PC-9 (cell line): Measurements from ENCODE around the gene ARIH2. TPM values are rescaled to one million over a fixed set of nuclear protein-coding genes. Genes with fewer than 3 reads are reported as not detected.

ENCODE experiments used
- BruUV-seq: library from RNA; stranded (reverse); fragments of 400-500 nt; replicated peaks from 2 replicates; lab custom pipeline; 2021; lab: Mats Ljungman, UMichigan
- CTCF ChIA-PET: fragments of 300-600 bp; sonication (Branson Sonifier 250); formaldehyde crosslinking; loops from one replicate; lab custom pipeline; 2022; ENCODE audit warnings: antibody characterized with exemption; lab: Charles Lee
- POLR2A ChIA-PET: fragments of 300-600 bp; sonication (Branson Sonifier 250); formaldehyde crosslinking; loops from one replicate; lab custom pipeline; 2022; ENCODE audit warnings: antibody characterized with exemption; ENCODE audit not compliant: unreplicated experiment; lab: Charles Lee
- DNase-seq, 2 experiments: peaks; one replicate each; pipeline versions ENCODE4 v3.0.0 to v3.0.0-alpha.2; 2015 to 2022; ENCODE audit warnings: mixed read lengths in 1 of 2
- H2AFZ ChIP-seq: fragments of 200-600 bp; sonication (generic); 2 replicates; pipeline ENCODE4 v1.8.1; 2017; ENCODE audit warnings: antibody characterized with exemption
- H3F3A ChIP-seq: fragments of 200-600 bp; sonication (generic); 2 replicates; pipeline ENCODE4 v1.8.1; 2017; ENCODE audit warnings: antibody characterized with exemption, mild to moderate bottlenecking, low read depth; ENCODE audit not compliant: insufficient read depth
- H3K27ac ChIP-seq: fragments of 200-600 bp; sonication (generic); 2 replicates; pipeline ENCODE4 v1.6.1; 2016; ENCODE audit warnings: mixed run types
- H3K27me3 ChIP-seq: fragments of 200-600 bp; sonication (generic); 2 replicates; pipeline ENCODE4 v1.6.1; 2016; ENCODE audit warnings: low read depth, mixed run types; ENCODE audit not compliant: insufficient read depth
- H3K36me3 ChIP-seq: fragments of 200-600 bp; sonication (generic); 2 replicates; pipeline ENCODE4 v1.6.1; 2016; ENCODE audit warnings: low read depth, mixed run types
- H3K4me1 ChIP-seq: fragments of 200-600 bp; sonication (generic); replicated peaks from 2 replicates; pipeline ENCODE4 v1.6.1; 2016; ENCODE audit warnings: mixed run types; ENCODE audit not compliant: insufficient read depth
- H3K4me2 ChIP-seq: fragments of 200-600 bp; sonication (generic); 2 replicates; pipeline ENCODE4 v1.6.1; 2017; ENCODE audit warnings: mixed run types
- H3K4me3 ChIP-seq: fragments of 200-600 bp; sonication (generic); 2 replicates; pipeline ENCODE4 v1.6.1; 2016; ENCODE audit warnings: mixed run types
- H3K79me2 ChIP-seq: fragments of 200-600 bp; sonication (generic); 2 replicates; pipeline ENCODE4 v1.6.1; 2017; ENCODE audit warnings: low read depth, mixed run types
- H3K9me2 ChIP-seq: fragments of 200-600 bp; sonication (generic); 2 replicates; pipeline ENCODE4 v1.8.1; 2017; ENCODE audit warnings: mild to moderate bottlenecking; ENCODE audit not compliant: insufficient read depth
- H3K9me3 ChIP-seq: fragments of 200-600 bp; sonication (generic); 2 replicates; pipeline ENCODE4 v1.8.1; 2016; ENCODE audit warnings: low read depth; ENCODE audit not compliant: insufficient read depth
- H4K20me1 ChIP-seq: fragments of 200-600 bp; sonication (generic); 2 replicates; pipeline ENCODE4 v1.8.1; 2017; ENCODE audit not compliant: insufficient read depth
- EZH2 ChIP-seq: fragments of 200-600 bp; sonication (generic); IDR thresholded peaks from 2 replicates; pipeline ENCODE4 v1.8.0; 2017; ENCODE audit warnings: antibody characterized with exemption, low read depth
- intact Hi-C: fragments of 100-400 bp; cut with micrococcal nuclease; formaldehyde crosslinking; loops from one replicate; pipeline ENCODE4 v1.10.0; 2022; ENCODE audit not compliant: unreplicated experiment
- total RNA-seq: library from RNA; stranded (reverse); gene quantifications from 2 replicates; pipeline ENCODE4 v1.2.3, GENCODE V29; 2021
- TF ChIP-seq, protein P1 (sequence below): fragments of 200-600 bp; sonication (generic); conservative IDR thresholded peaks from 2 replicates; pipeline ENCODE4 v1.6.1; 2017; ENCODE audit warnings: mixed run types, antibody characterized with exemption, mild to moderate bottlenecking, moderate library complexity

The ARIH2 gene
- total RNA-seq, 1 experiment from 2014 or later: 86.1 TPM

DNA sequence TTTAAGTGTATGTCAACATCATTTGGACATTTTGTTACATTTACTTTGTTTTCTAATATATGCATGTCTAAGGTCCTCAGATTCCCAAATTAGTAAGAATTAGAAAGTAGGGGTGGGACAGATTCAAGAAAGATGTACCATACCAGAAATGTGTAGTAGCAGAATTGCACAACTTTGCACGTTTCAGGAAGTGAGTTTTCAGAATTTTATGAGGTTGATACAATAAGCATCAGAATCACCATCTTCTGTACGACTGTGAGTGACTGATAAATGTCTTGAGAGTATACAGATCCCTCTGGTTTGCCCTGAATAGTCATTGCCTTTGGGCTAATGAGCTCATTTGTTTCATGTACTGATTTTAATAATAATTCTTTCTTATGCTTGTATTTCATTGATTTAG lies 9.3 kb downstream of the ARIH2 start:
- Histone ChIP-seq H3K27me3 (no peaks in the 10 kb centered on the region), H3K4me2 (no peak overlapping the region), H4K20me1 (peaks cover 60% of the 10 kb centered on the region), H2AFZ (no peak overlapping the region), H3K9me2 (no peaks in the 10 kb centered on the region), H3K27ac (no peak overlapping the region), H3F3A (peaks cover 7% of the 10 kb centered on the region; the same call in 1 of the 2 replicates), H3K36me3 (peaks cover 20% of the 10 kb centered on the region; the same call in 1 of the 2 replicates), H3K4me1 (0 out of 2 replicates have a peak, but pooled peaks cover 13% of the 10 kb centered on the region), H3K4me3 (no peak overlapping the region), H3K9me3 (no peaks in the 10 kb centered on the region), H3K79me2 (peaks cover 86% of the 10 kb centered on the region)
- no peak for TF ChIP-seq EZH2
- TF ChIP-seq, protein P1, sequence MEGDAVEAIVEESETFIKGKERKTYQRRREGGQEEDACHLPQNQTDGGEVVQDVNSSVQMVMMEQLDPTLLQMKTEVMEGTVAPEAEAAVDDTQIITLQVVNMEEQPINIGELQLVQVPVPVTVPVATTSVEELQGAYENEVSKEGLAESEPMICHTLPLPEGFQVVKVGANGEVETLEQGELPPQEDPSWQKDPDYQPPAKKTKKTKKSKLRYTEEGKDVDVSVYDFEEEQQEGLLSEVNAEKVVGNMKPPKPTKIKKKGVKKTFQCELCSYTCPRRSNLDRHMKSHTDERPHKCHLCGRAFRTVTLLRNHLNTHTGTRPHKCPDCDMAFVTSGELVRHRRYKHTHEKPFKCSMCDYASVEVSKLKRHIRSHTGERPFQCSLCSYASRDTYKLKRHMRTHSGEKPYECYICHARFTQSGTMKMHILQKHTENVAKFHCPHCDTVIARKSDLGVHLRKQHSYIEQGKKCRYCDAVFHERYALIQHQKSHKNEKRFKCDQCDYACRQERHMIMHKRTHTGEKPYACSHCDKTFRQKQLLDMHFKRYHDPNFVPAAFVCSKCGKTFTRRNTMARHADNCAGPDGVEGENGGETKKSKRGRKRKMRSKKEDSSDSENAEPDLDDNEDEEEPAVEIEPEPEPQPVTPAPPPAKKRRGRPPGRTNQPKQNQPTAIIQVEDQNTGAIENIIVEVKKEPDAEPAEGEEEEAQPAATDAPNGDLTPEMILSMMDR: no peak
- CTCF ChIA-PET: no interaction called here
- no TSS peak for BruUV-seq
- no peak for DNase-seq
- POLR2A ChIA-PET: interaction anchor here (0.7 kb wide), 2 partner anchors 88 to 1126 kb away, joined by 3 to 15 read pairs; no protein-coding TSS in a partner anchor
- intact Hi-C loops: no loop called here

DNA sequence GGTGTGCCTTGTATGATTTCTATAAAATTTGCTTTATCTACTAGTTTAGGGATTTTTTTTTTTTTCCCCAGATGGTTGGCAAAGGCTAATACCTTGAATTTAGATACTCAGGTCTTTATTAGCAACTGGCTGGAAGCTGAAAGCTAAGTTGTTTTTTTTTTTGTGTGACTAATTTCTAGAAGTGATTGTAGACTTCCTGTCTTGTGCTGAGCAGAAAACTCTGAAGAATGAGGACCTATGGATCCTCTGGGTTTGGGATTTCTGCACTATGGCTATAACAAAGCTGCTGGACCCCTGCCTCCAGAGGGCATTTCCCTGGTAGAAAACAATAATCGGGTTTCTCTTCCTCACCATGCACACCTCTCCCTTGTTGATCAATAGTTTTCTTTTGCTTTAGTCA lies 10.0 kb downstream of the ARIH2 start:
- Histone ChIP-seq H3K27ac (no peak overlapping the region), H3K4me2 (no peak overlapping the region), H3K4me3 (no peak overlapping the region), H3K27me3 (no peaks in the 10 kb centered on the region), H3K36me3 (peaks cover 22% of the 10 kb centered on the region; the same call in 1 of the 2 replicates), H2AFZ (no peak overlapping the region), H3K4me1 (0 out of 2 replicates have a peak, but pooled peaks cover 13% of the 10 kb centered on the region), H4K20me1 (peaks cover 58% of the 10 kb centered on the region), H3K9me2 (no peaks in the 10 kb centered on the region), H3K9me3 (no peaks in the 10 kb centered on the region), H3K79me2 (peaks cover 80% of the 10 kb centered on the region), H3F3A (peaks cover 7% of the 10 kb centered on the region; the same call in 1 of the 2 replicates)
- DNase-seq: no peak
- no TSS peak for BruUV-seq
- POLR2A ChIA-PET: interaction anchor here (0.5 to 0.7 kb wide), 2 partner anchors 9 to 87 kb away, joined by 4 to 15 read pairs; no protein-coding TSS in a partner anchor
- CTCF ChIA-PET: interaction anchor here (0.7 kb wide), 2 partner anchors 23 to 65 kb away, joined by 3 to 5 read pairs; no protein-coding TSS in a partner anchor
- intact Hi-C loops: no loop called here
- no peak for TF ChIP-seq EZH2
- TF ChIP-seq, protein P1: no peak

DNA sequence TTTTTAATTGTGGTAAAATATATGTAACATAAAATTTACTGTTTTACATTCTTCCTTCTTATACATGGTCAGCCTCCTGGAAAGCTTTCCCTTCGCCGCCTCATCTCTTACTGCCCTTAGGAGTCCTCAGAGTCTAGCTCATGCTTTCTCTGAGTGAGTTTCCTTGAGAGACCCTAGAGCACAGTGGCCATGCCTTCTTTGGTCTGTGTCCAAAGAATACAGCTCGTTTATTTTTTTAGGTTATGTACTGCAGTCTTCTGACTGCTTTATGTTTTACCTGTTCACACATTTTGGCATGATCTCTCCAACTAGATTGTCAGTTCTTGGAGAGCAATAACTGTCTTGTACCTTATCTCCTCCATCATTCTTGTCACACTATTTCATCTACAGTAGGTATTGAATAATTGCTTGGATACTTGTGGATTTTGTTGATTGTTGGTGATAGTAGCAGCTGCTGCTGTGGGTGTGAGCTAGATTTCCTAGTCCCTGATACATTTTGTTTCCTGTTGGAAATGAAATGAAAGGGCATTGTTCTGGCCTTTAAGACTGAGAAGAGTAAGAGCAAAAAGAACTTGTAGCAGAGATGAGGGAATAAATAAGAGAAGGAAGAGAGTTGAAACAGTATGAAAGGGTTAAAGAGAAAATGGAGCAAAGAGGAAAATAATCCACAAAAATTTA lies 10.9 kb downstream of the ARIH2 start:
- TF ChIP-seq, protein P1: no peak
- TF ChIP-seq EZH2: no peak
- Histone ChIP-seq H4K20me1 (peaks cover 54% of the 10 kb centered on the region), H2AFZ (no peak overlapping the region), H3K27me3 (no peaks in the 10 kb centered on the region), H3K4me2 (no peak overlapping the region), H3K27ac (no peak overlapping the region), H3F3A (peaks cover 7% of the 10 kb centered on the region; the same call in 1 of the 2 replicates), H3K79me2 (peaks cover 83% of the 10 kb centered on the region), H3K9me3 (no peaks in the 10 kb centered on the region), H3K4me1 (0 out of 2 replicates have a peak, but pooled peaks cover 13% of the 10 kb centered on the region), H3K36me3 (peaks cover 26% of the 10 kb centered on the region; the same call in 1 of the 2 replicates), H3K9me2 (no peaks in the 10 kb centered on the region), H3K4me3 (no peak overlapping the region)
- DNase-seq: no peak
- POLR2A ChIA-PET: interaction anchor here (0.5 to 0.7 kb wide), 2 partner anchors 9 to 60 kb away, joined by 4 to 5 read pairs; no protein-coding TSS in a partner anchor
- CTCF ChIA-PET: interaction anchor here (0.7 kb wide), 1 partner anchor 23 kb away, joined by 5 read pairs; no protein-coding TSS in a partner anchor
- BruUV-seq: no TSS peak
- intact Hi-C loops: no loop called here
